GM18517 (cell line): ENCODE measurements around the gene AUTS2.

Experiments used
- ATAC-seq: cut with Tn5 transposase; IDR thresholded peaks from one replicate; pipeline ENCODE4 v1.9.1; 2021; ENCODE audit warnings: mild to moderate bottlenecking, moderate library complexity; ENCODE audit not compliant: unreplicated experiment

Gene AUTS2

DNA sequence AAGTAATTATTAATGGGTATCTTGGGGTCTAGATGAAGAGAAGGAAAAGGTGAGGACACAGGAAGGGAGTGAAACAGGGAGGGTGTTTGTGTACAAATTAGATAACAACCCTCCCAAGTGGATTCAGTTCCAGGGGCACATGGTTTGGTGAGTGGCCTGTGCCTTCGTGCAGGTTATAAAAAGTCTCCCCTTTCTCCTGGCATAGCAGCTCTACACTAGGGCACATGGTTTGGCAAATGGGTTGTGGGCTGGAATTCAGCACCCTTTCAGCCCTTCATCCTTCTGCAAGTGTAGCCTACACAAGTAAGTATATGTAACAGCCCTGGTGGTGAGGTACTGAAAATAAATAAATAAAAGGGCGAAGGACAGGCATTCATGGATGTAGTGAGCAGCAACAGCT, 359.4 kb downstream of the AUTS2 start:
- no peak for ATAC-seq

DNA sequence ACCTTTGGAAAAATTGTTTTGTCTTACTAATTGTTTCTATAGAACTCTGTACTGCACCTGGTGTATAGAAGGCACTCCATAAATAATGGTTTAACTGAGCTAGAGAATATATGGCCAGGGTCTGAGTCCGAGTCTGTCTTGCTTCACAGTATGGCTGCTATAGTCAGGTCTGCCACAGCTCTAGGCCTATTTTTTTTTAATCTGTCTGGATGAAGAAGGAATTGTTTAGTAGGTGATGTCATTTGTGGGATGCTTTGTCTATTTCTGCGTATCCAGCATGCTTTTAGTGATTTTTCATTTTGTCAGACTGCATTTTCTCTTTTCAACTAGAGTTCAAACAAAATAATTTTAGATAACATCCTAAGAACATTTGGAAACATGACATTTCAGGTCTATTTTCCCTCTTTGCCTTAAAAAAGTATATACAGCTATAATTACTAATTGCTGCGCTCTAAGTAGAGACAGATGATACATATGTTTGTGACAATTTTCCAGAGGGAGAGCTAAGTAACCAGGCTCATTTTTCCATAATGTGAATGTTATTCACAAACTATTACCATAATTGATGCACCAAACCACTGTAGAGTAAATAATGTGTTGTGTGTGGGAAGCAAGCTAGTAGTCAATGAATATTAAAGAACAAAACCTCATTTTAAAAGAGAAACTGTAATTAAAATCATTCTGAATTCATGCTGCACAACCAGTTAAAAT, 361.7 kb downstream of the AUTS2 start:
- no peak for ATAC-seq

DNA sequence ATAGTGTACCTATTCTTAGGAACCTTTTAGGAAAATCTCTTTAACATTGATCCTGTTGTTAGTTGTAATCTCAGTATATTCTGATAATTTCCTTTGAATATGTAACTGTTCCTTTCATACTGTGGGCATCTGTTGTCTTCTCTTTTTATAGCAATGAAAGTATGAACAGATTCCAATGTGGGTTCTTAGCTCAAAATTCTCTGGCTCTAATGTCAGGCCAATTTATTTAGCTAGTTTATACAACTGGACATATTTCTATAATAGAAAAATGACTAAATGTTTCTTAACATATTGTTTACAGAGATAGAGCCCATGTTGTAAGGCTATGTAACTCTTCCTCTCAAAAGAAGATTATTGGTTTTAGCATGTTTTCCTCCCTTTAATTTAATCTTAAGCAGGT, 363.2 kb downstream of the AUTS2 start:
- no peak for ATAC-seq

DNA sequence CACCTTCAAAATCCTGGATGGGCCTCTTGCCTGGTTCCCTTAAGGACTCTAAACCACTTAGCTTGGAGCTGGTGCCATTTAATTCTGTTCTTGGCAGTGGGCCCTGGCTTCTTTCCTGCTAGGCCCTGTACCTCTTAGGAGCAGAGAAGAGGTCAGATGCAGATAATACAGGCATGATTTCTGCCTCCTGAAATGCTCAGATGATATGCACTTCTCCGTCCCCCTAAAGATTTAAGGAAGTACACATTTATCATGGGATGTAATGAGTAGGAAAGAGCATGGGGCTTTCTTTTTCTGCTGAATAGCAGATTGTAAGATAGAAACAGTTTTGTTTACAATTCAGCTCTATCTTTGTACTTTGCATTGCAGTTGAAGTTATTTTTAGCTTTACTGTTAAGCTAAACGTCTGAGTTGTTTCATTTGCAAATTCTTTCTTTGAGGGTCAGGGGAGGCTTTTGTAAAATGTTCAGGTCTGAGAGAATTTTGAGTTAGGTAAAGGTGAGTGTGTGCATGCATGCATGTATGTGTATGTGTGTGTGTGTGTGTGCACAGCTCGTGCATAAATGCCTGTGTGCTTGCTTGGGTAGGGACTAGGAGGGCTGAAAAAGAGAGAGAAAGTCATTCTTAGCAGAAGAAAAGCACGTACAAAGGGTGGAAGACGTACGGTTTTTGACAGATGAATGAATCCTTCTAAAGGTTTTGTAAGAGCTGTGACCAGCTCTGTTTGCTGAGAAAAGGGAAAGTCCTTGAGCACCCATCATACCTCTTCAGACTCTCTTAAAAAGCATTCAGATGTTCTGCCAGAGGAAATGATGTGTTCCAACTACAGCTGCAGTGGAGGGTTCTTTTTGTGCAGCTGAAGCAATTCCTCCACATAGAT, 364.2 kb downstream of the AUTS2 start:
- ATAC-seq, result no peak

DNA sequence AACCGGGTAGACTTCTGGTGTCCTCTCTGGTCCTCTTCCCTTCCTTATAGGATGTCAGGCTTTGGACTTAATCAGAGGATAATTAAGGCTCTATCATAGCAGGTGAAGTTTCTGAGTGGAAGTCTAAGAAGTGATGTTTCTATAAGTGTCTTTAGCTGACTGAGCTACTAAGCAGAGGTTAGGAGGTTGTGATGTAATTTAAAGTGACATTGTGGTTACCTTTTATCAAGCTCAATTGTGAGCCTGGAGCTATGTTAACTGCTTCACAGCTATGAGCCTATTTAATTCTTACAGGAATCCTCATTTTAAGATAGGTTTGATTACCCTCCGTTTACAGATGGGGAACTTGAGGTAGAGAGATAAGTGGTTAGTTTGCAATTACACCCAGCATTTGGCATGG, 365.1 kb downstream of the AUTS2 start:
- no peak for ATAC-seq

DNA sequence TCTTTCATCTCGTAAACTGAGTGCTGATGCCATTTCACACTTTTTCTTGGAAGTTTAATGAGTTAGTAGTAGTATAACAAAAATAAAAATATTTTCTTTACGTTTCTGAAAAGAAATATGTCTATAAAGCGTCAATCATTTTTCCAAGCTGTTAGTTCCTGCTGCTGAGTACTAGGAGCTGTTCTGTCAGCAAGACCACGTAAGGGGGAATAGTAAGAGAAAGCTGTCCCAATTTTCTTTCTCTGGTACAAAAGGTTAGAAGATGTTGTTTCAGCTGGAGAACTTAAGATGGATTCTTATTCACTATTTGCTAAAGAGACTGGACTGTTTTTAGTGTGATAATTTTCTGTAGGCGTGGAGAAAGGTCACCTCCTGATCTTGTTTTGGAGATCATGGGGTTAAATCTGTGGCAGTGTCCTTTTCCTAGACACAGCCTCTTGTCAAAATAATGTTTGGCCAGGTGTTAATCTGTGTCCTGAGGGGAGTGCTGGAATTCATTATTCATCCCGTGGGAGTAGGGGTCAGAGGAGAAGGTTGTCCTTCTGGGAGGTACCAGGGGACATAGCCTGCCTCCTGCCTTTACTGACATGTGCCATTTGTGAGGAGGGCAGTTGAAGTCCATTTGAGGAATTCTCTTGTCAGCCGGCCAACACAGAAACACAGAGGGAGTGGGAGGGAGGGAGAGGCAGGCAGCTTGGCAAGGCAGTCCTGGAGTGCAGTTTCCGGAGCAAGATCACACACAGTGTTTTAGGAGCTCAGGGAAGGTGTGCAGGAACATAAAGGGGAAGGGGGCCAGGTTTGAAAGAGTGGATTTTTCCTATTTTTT, 368.7 kb downstream of the AUTS2 start:
- ATAC-seq, result no peak

DNA sequence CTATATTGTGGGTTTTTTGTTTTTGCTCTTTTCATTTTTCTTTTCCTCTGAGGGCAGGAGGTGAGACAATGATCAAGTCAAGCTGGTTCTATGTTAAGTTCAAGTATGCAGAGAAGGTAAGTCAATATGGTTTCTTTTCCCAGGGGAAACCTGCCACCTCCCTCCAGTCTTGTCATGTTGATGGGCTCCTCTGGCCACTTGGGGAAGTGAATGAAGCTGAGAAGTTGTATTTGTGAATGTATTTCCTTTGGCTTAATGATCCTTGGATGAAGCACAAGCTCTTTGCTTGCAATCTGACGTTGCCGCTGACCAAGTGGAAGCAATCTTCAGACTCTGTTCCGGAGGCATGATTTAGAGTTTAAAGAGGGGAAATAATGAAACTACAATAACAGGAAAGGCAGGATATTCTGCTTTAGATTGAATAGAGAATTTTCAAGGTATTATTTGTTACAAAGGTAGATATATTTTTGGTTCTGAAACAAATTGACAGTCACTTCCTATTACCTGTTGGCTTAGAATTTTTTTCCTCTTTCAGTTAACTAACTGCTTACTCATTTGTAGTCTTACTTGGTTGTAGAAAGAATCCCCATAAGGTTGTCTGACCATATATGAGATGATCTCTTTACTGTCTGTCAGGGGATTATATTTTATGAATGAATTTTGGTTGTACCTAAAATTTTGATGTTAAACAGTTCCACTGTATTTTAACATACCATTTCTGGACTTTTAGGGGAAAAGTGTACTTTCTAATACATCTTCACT, 369.6 kb downstream of the AUTS2 start:
- ATAC-seq, result no peak

DNA sequence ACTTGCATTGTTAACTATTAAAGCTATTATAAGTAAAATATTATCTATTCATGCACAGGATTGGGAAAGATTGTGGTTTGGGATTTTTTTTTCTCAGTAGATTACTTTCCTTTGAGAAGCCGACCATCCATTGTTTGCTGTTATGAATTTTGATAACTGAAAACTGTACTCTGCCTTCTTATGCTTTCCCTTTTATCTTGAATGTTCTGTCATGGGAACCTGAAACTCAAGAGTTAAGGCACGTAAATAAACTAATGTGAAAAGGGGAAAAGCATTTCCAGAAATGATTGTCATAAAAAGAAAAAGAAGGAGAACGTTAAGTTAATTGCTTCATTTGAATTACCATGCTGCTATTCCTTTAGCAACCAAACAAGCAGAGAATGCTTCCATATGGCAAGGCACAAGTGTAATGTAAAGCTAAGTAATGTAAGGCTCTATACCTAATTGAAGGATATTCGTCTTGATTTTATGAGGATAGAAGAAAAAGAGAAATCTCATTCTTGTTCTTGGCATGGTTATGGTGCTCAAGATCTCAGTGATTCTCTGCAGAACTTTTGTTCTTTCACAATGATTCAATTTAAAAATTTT, 370.8 kb downstream of the AUTS2 start:
- no peak for ATAC-seq

DNA sequence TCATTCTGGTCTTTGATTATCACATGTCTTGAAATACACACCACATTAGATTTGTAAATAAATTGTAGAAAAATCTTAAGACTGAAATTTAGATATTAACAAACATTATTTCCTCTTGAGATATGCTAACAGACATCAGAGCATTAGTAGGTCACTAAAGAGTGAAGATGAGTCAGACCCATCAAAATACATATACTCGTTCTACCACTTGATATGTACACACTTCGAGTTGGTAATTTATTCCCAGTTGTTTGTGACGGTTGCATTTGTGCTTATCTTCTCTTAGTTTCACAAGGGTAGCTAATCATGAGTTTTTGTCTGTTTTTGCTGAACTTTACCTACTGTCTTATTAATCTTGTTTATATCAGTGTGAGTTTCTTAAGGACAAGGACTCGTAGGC, 383.4 kb downstream of the AUTS2 start:
- no peak for ATAC-seq

DNA sequence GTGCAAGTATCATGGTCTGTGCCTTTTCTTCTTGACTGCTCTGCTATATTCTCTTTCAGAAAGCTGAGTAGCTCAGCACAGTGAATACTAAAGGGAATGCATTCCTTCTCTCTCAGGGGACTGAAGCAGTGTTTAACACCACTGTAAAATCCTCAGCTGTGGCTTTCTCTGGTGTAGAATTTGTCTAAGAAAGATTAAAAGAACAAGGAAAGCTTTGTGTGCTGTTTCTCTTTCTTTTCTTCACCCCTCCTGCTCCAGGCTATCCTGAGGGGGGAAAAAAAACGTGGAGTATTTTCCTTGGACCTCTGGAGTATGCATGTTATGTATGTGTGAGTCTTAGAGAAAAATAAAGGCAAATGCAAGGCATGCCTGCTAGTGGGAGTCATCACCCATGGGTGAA, 383.9 kb downstream of the AUTS2 start:
- ATAC-seq, result no peak

DNA sequence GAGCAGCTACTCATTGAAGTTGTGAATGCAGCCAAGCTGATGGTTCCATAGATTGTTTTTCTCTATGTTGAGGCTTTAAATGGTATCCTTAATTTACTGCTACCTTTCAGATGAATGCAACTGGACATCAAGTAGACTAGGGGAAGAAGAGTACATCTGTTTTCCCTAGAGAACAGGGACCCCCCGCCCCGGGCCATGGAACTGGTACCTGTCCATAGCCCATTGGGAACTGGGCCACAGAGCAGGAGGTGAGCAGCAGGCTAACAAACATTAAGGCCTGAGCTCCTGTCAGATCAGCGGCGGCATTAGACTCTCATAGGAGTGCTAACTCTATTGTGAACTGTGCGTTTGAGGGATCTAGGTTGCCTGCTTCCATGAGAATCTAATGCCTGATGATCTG, 391.3 kb downstream of the AUTS2 start:
- no peak for ATAC-seq

DNA sequence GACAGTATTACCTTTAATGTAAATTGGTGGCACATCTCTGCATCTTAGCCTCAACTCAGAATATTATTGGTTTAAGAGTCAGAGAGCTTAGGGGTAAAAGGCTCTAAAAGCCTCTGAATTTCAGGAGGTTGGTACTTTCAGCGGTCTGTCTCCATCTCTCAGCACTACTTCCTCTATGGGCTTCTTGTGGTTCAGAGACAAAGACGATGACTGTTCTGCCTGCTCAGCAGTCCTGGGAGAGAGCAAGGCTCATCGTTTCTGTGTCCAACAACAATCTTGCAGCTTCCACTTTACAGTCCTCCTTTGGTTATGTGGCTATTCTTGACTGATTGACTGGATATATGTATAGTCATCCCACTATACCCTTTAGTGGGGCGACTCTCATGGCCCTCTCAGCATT, 394.7 kb downstream of the AUTS2 start:
- ATAC-seq, result no peak

DNA sequence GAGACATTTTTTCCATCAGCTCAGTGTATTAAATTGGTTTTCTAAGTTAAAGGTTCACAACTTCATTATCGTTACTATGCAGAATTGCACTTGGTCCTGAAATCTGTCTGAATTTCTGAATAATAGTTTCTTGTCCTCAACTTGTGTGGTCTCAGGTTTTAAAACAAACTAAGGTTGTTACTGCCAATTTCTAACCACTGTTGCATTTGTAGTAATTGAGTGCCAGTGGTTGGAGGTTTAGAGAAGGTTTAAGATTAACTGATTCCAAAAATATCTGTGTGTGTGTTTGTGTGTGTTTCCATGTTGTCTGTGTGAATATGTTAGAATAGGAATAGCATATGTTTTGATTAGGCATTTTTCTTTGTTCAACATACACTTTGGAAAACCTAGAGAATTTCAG, 395.9 kb downstream of the AUTS2 start:
- ATAC-seq, result no peak

DNA sequence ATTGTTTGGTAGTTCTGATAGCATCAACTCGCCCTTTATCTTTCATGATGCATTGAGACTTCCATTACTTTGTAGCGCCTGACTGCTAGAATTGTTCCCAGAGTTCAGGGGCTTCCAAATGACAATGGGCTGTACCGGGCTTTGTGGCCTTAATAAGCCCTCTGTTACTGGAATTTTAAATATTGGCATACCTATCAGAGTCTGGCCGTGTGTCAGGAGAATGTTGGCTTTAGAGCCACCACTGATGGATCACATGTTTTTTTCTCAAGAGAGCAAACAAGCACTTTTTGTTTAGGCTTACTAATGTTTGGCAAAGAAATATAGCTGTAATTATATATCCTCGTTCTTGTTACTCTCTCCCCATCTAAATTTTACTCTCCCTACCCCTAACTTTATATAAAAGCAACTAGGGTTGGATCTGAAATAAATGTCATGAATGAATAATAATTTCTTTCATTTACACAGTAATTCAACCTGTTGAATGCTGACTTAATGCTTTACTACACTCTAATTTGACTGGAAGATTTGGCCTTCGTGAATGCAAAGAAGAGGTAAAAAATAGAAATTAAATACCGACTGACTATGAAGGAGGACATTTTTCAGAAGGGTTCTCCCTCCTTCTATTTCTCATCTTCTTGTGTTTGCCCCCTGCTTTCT, 396.7 kb downstream of the AUTS2 start:
- no peak for ATAC-seq

DNA sequence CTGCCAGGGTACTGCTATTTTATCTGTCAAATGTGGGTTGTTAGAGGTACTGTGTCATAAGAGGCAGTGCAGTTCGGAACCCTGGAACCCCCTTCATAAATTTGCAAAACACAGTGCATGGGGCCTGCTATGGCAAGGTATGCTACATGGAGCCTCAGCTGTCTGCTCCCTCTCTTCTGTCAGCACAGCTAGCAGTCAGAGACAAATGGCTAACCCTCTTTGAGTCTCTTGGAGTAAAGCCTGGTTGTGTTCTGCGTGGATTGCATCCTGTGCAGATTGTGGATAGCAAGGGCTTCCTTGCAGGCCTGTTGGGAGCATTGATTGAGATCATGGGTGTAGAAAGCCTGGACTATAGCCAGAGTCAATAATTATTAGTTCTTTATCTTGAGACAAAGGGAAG, 397.8 kb downstream of the AUTS2 start:
- no peak for ATAC-seq

DNA sequence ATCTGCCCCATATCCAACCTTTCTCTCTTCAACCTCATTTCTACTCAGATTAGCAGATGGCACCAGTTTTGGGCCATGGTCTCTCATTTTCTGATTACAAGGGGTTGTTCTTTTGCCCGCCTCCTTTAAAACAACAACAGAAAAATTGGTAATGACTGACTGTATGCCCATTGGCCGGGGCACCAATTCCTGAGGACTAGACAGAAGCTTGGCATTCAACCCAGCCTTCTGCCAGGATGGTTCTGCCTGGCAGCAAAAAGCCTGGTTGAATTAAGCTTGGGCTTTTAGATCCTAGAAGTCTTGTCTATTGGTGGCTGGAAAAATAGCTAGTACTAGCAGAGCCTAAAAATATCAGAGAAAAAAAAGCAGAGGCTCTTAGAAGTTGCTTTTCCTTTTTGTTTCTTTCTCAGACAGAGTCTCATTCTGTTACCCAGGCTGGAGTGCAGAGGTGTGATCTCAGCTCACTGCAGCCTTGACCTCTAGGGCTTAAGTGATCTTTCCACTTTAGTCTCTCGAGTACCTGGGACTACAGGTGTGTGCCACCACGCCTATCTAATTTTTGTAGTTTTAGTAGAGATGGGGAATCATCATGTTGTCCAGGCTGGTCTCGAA, 402.6 kb downstream of the AUTS2 start:
- ATAC-seq, result no peak

DNA sequence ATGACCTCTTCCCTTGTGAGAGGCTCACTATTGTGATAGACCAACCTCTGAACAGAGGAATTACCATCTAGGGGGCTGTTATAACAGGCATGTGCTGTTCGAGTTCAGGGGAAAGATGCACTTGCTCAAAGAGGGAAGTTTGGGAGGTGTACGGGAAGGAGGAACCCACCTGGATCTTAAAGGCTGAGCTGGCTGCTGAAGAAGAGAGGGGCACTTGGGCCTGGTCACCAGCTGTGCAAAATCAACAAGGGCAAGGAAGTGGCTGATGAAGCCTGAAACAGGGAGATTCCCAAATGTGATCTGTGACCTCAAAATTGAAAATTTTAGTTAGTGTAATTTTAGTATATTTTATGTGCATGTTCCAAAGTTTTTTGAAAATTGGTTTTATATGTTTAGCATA, 407.2 kb downstream of the AUTS2 start:
- ATAC-seq, result no peak

DNA sequence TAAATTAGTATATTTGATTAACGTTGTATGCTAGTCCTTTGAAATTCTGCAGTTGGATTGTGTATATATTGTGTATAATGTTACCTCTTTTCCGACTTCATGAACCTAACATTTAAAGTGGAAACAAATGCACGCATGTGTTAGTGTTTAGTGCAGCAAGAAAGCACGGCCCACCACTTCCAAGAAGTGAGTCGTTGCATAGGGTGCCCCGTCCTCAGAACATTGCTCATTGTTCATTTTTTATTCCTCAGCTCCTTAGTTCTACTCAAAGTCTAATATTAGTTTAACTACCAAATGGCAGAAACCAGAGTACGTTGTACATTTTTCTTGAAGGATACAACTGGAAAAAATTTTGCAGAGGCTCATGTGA, 407.6 kb downstream of the AUTS2 start:
- ATAC-seq, result no peak

DNA sequence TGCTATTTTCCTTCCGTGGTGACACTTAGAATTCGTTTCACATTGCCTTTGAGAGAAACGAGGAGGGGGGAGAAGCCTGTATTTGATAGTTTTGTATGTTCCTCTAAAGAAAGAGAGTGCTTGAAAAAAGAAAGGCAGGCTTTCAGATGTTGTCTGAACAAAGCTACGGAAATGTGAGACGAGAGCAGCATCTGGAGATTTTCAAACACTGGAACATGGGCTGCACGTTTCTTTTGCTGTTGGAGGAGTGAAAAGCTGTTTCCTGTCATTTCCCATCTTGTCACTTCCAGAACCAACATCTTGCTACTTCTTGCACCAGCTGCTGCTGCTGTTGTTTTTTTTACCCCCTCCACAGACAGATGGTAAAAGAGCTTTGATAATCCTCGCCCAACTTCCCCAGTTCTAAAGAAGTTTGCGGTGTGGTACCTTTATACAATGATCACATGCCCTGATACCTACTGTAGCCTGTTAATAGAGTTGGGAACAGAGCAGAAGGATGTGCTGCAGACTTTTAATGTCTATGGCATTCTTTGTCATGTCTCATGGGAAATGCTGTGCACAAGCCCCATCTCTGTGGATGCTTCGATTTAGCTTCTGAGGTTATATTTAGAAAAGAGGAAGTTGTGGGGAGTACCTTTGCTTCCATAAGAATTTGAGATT, 408.1 kb downstream of the AUTS2 start:
- ATAC-seq, result no peak
